ENCODE results near the gene FSTL4. TPM values are rescaled to one million over a fixed set of nuclear protein-coding genes. Genes with fewer than 3 reads are reported as not detected.

FSTL4 gene
- total and polyA plus RNA-seq, 2 of the 13 experiments (the other 11 are each of a cell fraction or from before 2014, with no cell fraction given) = 2.1 to 3.0 TPM

- ATAC-seq (no peak), FAIRE-seq (no peak), DNase-seq (ENCODE audit: low spot score) (no peak)
- 37% methylated on average over 9 of the region's 9 CpGs for WGBS (ENCODE audit: low lambda C conversion rate)
- Histone ChIP-seq H4K20me1 (ENCODE audit: insufficient read depth, low read length) (no peaks in the 10 kb centered on the region), H3K4me2 (ENCODE audit: low read depth, low read length) (no peak overlapping the region), H3K36me3 (replicated peaks in 1 of 2; ENCODE audit: control insufficient read depth in 1 of 2, insufficient read depth in 2 of 2, low read length in 2 of 2) (no peaks in the 10 kb centered on the region), H2AFZ (ENCODE audit: low read length) (no peak overlapping the region), H3K9me3 (ENCODE audit: low read length) (no peaks in the 10 kb centered on the region), H3K27me3 (ENCODE audit: control insufficient read depth in 1 of 2, insufficient read depth in 2 of 2, low read length in 2 of 2) (peaks cover 5 to 14% of the 10 kb centered on the region in 2 experiments), H3K27ac (ENCODE audit: extremely low read length, insufficient read depth, low read length) (no peak overlapping the region), H3K4me1 (ENCODE audit: insufficient read depth, low read length) (no peaks in the 10 kb centered on the region), H3K9ac (ENCODE audit: insufficient read depth, low read depth, low read length) (no peak overlapping the region), H3K79me2 (ENCODE audit: insufficient read depth, low read length) (no peaks in the 10 kb centered on the region), H3K4me3 (replicated peaks in 1 of 3; ENCODE audit: insufficient read depth in 1 of 3, low read depth in 2 of 3, low read length in 3 of 3) (no peak overlapping the region)
- ChIA-PET POLR2A (no interaction called here), CTCF (ENCODE audit: low intra/inter-chr PET ratio, low total read pairs) (no interaction called here)
- TF ChIP-seq ZNF136 (CRISPR knock-in tag; IDR thresholded peaks at IDR 0.05; ENCODE audit: low read depth) (no peak), ZBTB43 (CRISPR knock-in tag; conservative IDR thresholded peaks at IDR 0.05) (no peak), ZNF761 (CRISPR knock-in tag; conservative IDR thresholded peaks at IDR 0.05) (no peak), FOXM1 (CRISPR knock-in tag; IDR thresholded peaks at IDR 0.05) (no peak), ZBTB14 (CRISPR knock-in tag; IDR thresholded peaks at IDR 0.05) (no peak), ZNF710 (CRISPR knock-in tag; IDR thresholded peaks at IDR 0.05; ENCODE audit: borderline replicate concordance) (no peak), AGO1 (IDR thresholded peaks at IDR 0.05; ENCODE audit: low read depth, low read length, poor library complexity, severe bottlenecking) (no peak), HOXA5 (CRISPR knock-in tag; IDR thresholded peaks at IDR 0.05) (no peak), POGZ (CRISPR knock-in tag; IDR thresholded peaks at IDR 0.05) (no peak), RFX1 (IDR thresholded peaks at IDR 0.05) (no peak), NR2F1 (CRISPR knock-in tag; IDR thresholded peaks at IDR 0.05) (no peak), SNAPC2 (CRISPR knock-in tag; IDR thresholded peaks at IDR 0.05) (no peak)
- no TSS peak for BruUV-seq (replicated peaks)
- in situ Hi-C loops (cut with HindIII; ENCODE audit: extremely low pct_ligation_motif_present, low pct_unique_long_range_greater_than_20kb) (no loop called here), intact Hi-C loops (cut with micrococcal nuclease; ENCODE audit: unreplicated experiment) (no loop called here)
Measured at GRCh38 chr5:133446440-133446839, 165.9 kb downstream of the FSTL4 start.

All from HepG2 (cell line).